Smooth muscle cell (in vitro differentiated cells): ENCODE data around the gene CLK3. TPM values are rescaled to one million over a fixed set of nuclear protein-coding genes. Genes with fewer than 3 reads are reported as not detected.
A peak's percentile ranks its signal among the peaks of the same experiment; 100 is the strongest.

Source experiments
- DNase-seq: peaks from one replicate; lab custom pipeline; 2025; ENCODE audit not compliant: unreplicated experiment; lab: John Stamatoyannopoulos, UW
- H2AFZ ChIP-seq: fragments of 200-600 bp; sonication (generic); 2 replicates; pipeline ENCODE4 v1.6.0; 2016; ENCODE audit warnings: antibody characterized with exemption, low read depth, mild to moderate bottlenecking
- H3F3A ChIP-seq: fragments of 200-600 bp; sonication (generic); 2 replicates; pipeline ENCODE4 v1.6.0; 2017; ENCODE audit warnings: antibody characterized with exemption, low read depth
- H3K27ac ChIP-seq: fragments of 200-600 bp; sonication (generic); 2 replicates; pipeline ENCODE4 v1.5.1; 2016; ENCODE audit warnings: low read depth, mild to moderate bottlenecking
- H3K27me3 ChIP-seq: fragments of 200-600 bp; sonication (generic); 2 replicates; pipeline ENCODE4 v1.6.1; 2016; ENCODE audit warnings: low read depth, mild to moderate bottlenecking
- H3K36me3 ChIP-seq: fragments of 200-600 bp; sonication (generic); 2 replicates; pipeline ENCODE4 v1.5.1; 2016; ENCODE audit warnings: low read depth
- H3K4me1 ChIP-seq: fragments of 200-600 bp; sonication (generic); 2 replicates; pipeline ENCODE4 v1.5.1; 2016; ENCODE audit warnings: low read depth
- H3K4me2 ChIP-seq: fragments of 200-600 bp; sonication (generic); 2 replicates; pipeline ENCODE4 v1.6.0; 2016; ENCODE audit warnings: mild to moderate bottlenecking
- H3K4me3 ChIP-seq: fragments of 200-600 bp; sonication (generic); 2 replicates; pipeline ENCODE4 v1.5.1; 2016; ENCODE audit warnings: mild to moderate bottlenecking
- H3K79me2 ChIP-seq: fragments of 200-600 bp; sonication (generic); 2 replicates; pipeline ENCODE4 v1.6.0; 2016; ENCODE audit warnings: low read depth, mild to moderate bottlenecking
- H3K9ac ChIP-seq: fragments of 200-600 bp; sonication (generic); 2 replicates; pipeline ENCODE4 v1.6.0; 2016; ENCODE audit warnings: low read depth
- H3K9me3 ChIP-seq: fragments of 200-600 bp; sonication (generic); replicated peaks from 2 replicates; pipeline ENCODE4 v1.5.1; 2016; ENCODE audit warnings: low read depth
- H4K20me1 ChIP-seq: fragments of 200-600 bp; sonication (generic); 2 replicates; pipeline ENCODE4 v1.6.0; 2016; ENCODE audit warnings: low read depth
- CTCF ChIP-seq: fragments of 200-600 bp; sonication (generic); IDR thresholded peaks from 2 replicates; pipeline ENCODE4 v1.5.1; 2017; ENCODE audit warnings: borderline replicate concordance, mild to moderate bottlenecking, antibody characterized with exemption; ENCODE audit not compliant: insufficient read depth, poor library complexity, severe bottlenecking
- WGBS: methylation state at CpG from one replicate; pipeline ENCODE4 v1.1.7; 2016; ENCODE audit warnings: low lambda C conversion rate; 5-methylcytosine and 5-hydroxymethylcytosine counted together
- polyA plus RNA-seq: library from polyadenylated mRNA; unstranded; fragments of >200 nt; fragmentation: Nextera tagmentation; extraction: Ambion mirVana; gene quantifications from 2 replicates; pipeline ENCODE4 v1.2.1, GENCODE V29; 2016
- total RNA-seq: library from RNA; depleted of rRNA; stranded (reverse); fragments of >200 nt; gene quantifications from 2 replicates; pipeline ENCODE4 v1.2.3, GENCODE V29; 2014

Gene CLK3
- total and polyA plus RNA-seq, 2 experiments from 2014 or later = 68.8 to 105 TPM

- H2AFZ ChIP-seq = no peak overlapping the region
- peaks cover 6% of the 10 kb centered on the region for H3K36me3 ChIP-seq
- no peak overlapping the region for H3K4me3 ChIP-seq
- H3F3A ChIP-seq = peaks cover 5% of the 10 kb centered on the region
- H3K9me3 ChIP-seq = no peaks in the 10 kb centered on the region
- H4K20me1 ChIP-seq = peaks cover 90% of the 10 kb centered on the region
- TF ChIP-seq CTCF = no peak
- no peaks in the 10 kb centered on the region for H3K27me3 ChIP-seq
- H3K9ac ChIP-seq = no peak overlapping the region
- 97% methylated on average over 27 of the region's 27 CpGs for WGBS
- H3K79me2 ChIP-seq = peaks cover 76% of the 10 kb centered on the region
- H3K27ac ChIP-seq = no peak overlapping the region
- no peak for DNase-seq
- no peak overlapping the region for H3K4me2 ChIP-seq
- H3K4me1 ChIP-seq = peaks cover 9% of the 10 kb centered on the region
Measured at GRCh38 chr15:74619916-74620635, 4.4 kb downstream of the CLK3 start.

GRCh38 chr15:74620636-74621545 lies 5.3 kb downstream of the CLK3 start:
- no peaks in the 10 kb centered on the region for H3K9me3 ChIP-seq
- no peak overlapping the region for H3K4me2 ChIP-seq
- H3K27me3 ChIP-seq = no peaks in the 10 kb centered on the region
- H3F3A ChIP-seq = peaks cover 5% of the 10 kb centered on the region
- peak; percentile 73 for TF ChIP-seq CTCF
- H2AFZ ChIP-seq = no peak overlapping the region
- no peak overlapping the region for H3K4me3 ChIP-seq
- peaks cover 69% of the 10 kb centered on the region for H3K79me2 ChIP-seq
- H3K9ac ChIP-seq = no peak overlapping the region
- peaks cover 96% of the 10 kb centered on the region for H4K20me1 ChIP-seq
- no peak for DNase-seq
- H3K4me1 ChIP-seq = peaks cover 9% of the 10 kb centered on the region
- H3K27ac ChIP-seq = no peak overlapping the region
- peaks cover 7% of the 10 kb centered on the region for H3K36me3 ChIP-seq
- 74% methylated on average over 23 of the region's 23 CpGs for WGBS

GRCh38 chr15:74621546-74621920 lies 5.9 kb downstream of the CLK3 start:
- TF ChIP-seq CTCF = no peak
- Histone ChIP-seq H3F3A (peaks cover 5% of the 10 kb centered on the region), H3K9ac (no peak overlapping the region), H3K27ac (no peak overlapping the region), H2AFZ (no peak overlapping the region), H3K4me1 (peaks cover 9% of the 10 kb centered on the region), H3K4me2 (no peak overlapping the region), H3K4me3 (no peak overlapping the region), H3K27me3 (no peaks in the 10 kb centered on the region), H4K20me1 (peaks cover 98% of the 10 kb centered on the region), H3K36me3 (peaks cover 7% of the 10 kb centered on the region), H3K79me2 (peaks cover 62% of the 10 kb centered on the region), H3K9me3 (no peaks in the 10 kb centered on the region)
- 96% methylated on average over 10 of the region's 16 CpGs for WGBS
- no peak for DNase-seq
